ENCODE measurements around the gene KCNH5.

Gene KCNH5

DNA sequence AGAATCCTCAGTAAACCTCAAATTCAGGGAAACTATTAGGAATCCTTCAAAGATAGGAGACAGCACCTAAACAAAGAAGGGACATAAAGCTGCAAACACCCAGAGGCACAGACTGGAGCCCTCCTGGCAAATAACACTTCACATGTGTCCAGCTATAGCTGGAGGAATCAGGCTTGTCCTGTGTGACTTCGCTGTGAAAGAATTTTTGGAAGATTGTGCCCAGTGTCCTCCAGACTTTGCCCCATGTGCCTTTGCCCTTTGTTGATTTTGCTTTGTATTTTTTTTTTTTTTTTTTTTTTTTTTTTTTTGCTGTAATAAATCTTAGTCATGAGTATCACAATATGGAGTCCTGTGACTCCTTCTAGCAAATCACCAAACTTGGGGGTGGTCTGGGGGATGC, 136.8 kb downstream of the KCNH5 start:
- in situ Hi-C loops (cut with MboI; ENCODE audit: low sequenced_read_pairs, unreplicated experiment), result no loop called here
- TF ChIP-seq, protein P1, sequence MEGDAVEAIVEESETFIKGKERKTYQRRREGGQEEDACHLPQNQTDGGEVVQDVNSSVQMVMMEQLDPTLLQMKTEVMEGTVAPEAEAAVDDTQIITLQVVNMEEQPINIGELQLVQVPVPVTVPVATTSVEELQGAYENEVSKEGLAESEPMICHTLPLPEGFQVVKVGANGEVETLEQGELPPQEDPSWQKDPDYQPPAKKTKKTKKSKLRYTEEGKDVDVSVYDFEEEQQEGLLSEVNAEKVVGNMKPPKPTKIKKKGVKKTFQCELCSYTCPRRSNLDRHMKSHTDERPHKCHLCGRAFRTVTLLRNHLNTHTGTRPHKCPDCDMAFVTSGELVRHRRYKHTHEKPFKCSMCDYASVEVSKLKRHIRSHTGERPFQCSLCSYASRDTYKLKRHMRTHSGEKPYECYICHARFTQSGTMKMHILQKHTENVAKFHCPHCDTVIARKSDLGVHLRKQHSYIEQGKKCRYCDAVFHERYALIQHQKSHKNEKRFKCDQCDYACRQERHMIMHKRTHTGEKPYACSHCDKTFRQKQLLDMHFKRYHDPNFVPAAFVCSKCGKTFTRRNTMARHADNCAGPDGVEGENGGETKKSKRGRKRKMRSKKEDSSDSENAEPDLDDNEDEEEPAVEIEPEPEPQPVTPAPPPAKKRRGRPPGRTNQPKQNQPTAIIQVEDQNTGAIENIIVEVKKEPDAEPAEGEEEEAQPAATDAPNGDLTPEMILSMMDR (IDR thresholded peaks at IDR 0.05; ENCODE audit: borderline replicate concordance, control extremely low read depth, extremely low read depth, insufficient read depth, missing control alignments), result no peak
- DNase-seq (ENCODE audit: low spot score), result no peak

DNA sequence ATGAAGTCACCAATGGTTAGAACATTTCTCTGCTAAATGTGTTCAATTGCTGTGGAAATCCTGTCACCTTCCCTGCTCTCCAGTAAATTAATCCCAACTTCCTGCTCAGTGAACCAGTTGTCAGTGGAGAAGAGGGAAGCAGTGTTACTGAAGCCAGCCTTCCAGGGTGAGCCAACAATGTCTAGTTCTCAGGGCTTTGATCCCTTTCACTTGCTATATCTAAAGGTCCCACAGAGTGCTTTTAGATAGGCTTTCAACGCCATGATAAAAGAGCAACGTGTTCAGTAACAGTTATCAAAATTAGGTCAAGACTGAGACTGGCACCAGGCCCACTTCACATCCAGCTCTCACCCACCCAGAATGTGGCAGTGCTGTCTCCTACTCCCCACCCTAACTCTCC, 139.7 kb downstream of the KCNH5 start:
- TF ChIP-seq, protein P1 (IDR thresholded peaks at IDR 0.05; ENCODE audit: borderline replicate concordance, control extremely low read depth, extremely low read depth, insufficient read depth, missing control alignments), result no peak
- no peak for DNase-seq (ENCODE audit: low spot score)
- in situ Hi-C loops (cut with MboI; ENCODE audit: low sequenced_read_pairs, unreplicated experiment), result no loop called here

DNA sequence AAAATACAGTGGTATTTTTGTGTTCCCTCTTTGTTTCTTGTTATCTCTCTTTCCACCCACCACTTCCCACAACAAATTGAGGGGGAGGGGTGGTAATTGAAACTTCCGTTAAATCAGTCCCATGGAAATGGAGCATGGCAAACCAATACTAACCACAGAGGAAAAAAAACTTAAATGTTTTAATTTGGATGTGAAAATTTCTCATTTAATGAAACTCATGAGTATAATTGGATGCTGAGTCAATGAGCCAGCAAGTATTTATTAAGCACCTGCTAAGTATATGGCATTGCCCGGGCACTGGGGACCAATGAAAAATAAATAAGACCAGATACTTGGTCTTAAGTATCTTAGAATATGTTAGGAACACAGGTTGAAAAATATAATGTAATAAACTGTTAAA, 147.5 kb downstream of the KCNH5 start:
- no peak for DNase-seq (ENCODE audit: low spot score)
- in situ Hi-C loops (cut with MboI; ENCODE audit: low sequenced_read_pairs, unreplicated experiment), result no loop called here
- TF ChIP-seq, protein P1 (IDR thresholded peaks at IDR 0.05; ENCODE audit: borderline replicate concordance, control extremely low read depth, extremely low read depth, insufficient read depth, missing control alignments), result no peak

DNA sequence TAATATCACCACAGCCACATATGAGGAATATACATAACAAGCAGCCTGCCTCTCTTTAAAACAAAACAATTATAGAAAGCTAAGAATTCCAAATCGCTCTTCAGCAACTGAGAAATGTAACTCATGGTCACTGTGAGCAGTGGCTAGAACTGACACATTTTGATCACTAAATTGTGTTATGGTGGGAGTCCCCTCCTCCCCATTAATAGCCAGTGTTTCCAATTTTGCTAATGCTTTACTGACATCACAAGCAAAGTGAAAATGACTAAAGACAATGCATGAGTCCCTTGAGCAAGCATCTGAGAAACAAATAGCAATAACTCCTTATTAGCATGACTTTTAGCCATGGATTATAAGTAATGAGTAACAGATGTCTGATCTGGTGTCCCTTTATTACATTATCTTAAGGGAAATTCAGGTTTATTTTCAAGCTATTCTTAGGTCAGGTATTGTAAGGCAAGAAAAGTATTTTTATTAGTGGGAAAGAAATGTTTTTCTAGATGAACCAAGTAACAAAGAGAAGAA, 148.3 kb downstream of the KCNH5 start:
- TF ChIP-seq, protein P1 (IDR thresholded peaks at IDR 0.05; ENCODE audit: borderline replicate concordance, control extremely low read depth, extremely low read depth, insufficient read depth, missing control alignments), result no peak
- DNase-seq (ENCODE audit: low spot score), result no peak
- in situ Hi-C loops (cut with MboI; ENCODE audit: low sequenced_read_pairs, unreplicated experiment), result no loop called here

DNA sequence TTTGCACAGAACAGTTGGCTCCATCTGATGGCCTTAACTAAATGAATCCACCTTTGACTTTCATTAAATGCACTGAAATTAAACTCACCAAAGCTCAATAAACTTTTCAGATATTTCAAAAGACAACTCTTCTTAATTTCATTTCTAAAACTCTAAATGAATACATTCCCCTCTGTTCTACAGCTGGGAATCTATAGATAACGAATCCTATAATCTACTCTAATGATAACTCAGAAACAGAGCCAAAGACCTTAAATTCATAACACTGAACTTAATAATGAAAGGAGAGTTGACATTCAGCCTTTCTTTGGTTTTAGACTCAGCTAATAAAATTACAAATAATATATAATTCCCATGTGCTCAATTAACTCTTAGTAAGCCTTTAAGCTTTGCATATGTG, 150.5 kb downstream of the KCNH5 start:
- DNase-seq (ENCODE audit: low spot score), result no peak
- TF ChIP-seq, protein P1 (IDR thresholded peaks at IDR 0.05; ENCODE audit: borderline replicate concordance, control extremely low read depth, extremely low read depth, insufficient read depth, missing control alignments), result no peak
- in situ Hi-C loops (cut with MboI; ENCODE audit: low sequenced_read_pairs, unreplicated experiment), result no loop called here

DNA sequence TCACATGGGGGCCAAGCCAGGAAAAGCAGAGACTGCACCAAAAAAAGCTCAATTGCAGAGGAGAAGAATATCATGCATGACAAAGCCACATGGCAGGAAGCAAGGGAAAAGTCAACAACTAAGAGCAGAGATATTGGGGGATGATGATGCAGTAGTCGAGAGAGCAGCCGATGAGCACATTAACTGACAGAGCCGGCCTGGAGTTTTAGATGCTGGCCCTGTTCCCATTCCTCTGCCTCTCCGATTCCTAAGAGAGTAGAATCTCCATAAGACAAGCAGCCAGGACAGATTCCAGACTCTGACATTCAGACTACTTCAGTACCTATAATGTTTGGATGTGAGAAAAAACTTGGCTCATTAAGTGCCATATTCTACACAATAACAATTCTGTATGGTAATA, 155.9 kb downstream of the KCNH5 start:
- TF ChIP-seq, protein P1 (IDR thresholded peaks at IDR 0.05; ENCODE audit: borderline replicate concordance, control extremely low read depth, extremely low read depth, insufficient read depth, missing control alignments), result no peak
- in situ Hi-C loops (cut with MboI; ENCODE audit: low sequenced_read_pairs, unreplicated experiment), result no loop called here
- DNase-seq (ENCODE audit: low spot score), result no peak

DNA sequence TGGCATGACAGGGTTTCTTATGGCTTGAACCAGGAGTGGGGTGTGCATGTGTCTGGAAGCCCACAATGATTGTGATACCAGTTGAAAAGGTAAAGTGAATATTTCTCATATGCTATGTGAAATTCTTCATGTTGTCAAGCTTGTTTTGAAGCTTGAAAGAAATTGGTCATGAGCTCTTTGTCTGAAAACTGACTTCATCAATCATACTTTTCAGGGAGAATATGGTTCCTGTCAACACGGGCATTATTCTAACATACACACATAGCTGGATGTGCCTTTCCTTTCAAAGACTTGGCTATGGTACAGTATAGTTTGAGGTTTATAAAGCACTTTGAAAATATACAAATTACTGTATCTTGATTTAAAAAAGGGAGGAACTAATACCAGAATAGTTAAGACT, 158.8 kb downstream of the KCNH5 start:
- DNase-seq (ENCODE audit: low spot score), result no peak
- TF ChIP-seq, protein P1 (IDR thresholded peaks at IDR 0.05; ENCODE audit: borderline replicate concordance, control extremely low read depth, extremely low read depth, insufficient read depth, missing control alignments), result no peak
- in situ Hi-C loops (cut with MboI; ENCODE audit: low sequenced_read_pairs, unreplicated experiment), result no loop called here
